Measurements from ENCODE around the gene GUCA2B. TPM values are rescaled to one million over a fixed set of nuclear protein-coding genes. Genes with fewer than 3 reads are reported as not detected.

GUCA2B gene
- total RNA-seq, 1 donor from 2014 or later, result not detected

DNA sequence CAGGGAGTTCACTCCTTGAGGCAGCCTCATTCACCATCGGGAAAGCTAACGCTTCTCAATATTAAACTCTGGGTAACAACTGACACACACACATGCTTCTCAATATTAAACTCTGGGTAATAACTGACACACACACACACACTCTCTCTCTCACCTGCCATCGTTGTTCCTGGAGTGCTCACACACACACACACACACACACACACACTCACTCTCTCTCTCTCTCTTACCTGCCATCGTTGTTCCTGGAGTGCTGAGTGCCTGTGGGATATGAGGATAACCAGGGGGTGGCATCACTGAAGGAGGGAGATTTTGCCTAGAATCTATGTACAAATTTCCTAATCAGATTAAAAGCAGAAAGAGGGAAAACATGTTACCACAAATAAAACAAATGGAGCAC is 28.5 kb downstream of the GUCA2B start:
- Mint-ChIP-seq H3K36me3 (peaks cover 19% of the 10 kb centered on the region), H3K4me3 (no peak overlapping the region), H3K27me3 (ENCODE audit: low read depth) (no peaks in the 10 kb centered on the region), H3K4me1 (peaks cover 40% of the 10 kb centered on the region), H3K9me3 (no peaks in the 10 kb centered on the region), H3K27ac (peak overlapping the region; percentile 13)
- no peak for DNase-seq (ENCODE audit: low spot score in 2 of 2, unreplicated experiment in 2 of 2)
- TF ChIP-seq, protein P1, sequence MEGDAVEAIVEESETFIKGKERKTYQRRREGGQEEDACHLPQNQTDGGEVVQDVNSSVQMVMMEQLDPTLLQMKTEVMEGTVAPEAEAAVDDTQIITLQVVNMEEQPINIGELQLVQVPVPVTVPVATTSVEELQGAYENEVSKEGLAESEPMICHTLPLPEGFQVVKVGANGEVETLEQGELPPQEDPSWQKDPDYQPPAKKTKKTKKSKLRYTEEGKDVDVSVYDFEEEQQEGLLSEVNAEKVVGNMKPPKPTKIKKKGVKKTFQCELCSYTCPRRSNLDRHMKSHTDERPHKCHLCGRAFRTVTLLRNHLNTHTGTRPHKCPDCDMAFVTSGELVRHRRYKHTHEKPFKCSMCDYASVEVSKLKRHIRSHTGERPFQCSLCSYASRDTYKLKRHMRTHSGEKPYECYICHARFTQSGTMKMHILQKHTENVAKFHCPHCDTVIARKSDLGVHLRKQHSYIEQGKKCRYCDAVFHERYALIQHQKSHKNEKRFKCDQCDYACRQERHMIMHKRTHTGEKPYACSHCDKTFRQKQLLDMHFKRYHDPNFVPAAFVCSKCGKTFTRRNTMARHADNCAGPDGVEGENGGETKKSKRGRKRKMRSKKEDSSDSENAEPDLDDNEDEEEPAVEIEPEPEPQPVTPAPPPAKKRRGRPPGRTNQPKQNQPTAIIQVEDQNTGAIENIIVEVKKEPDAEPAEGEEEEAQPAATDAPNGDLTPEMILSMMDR (IDR thresholded peaks at IDR 0.05; ENCODE audit: unreplicated experiment), result no peak

DNA sequence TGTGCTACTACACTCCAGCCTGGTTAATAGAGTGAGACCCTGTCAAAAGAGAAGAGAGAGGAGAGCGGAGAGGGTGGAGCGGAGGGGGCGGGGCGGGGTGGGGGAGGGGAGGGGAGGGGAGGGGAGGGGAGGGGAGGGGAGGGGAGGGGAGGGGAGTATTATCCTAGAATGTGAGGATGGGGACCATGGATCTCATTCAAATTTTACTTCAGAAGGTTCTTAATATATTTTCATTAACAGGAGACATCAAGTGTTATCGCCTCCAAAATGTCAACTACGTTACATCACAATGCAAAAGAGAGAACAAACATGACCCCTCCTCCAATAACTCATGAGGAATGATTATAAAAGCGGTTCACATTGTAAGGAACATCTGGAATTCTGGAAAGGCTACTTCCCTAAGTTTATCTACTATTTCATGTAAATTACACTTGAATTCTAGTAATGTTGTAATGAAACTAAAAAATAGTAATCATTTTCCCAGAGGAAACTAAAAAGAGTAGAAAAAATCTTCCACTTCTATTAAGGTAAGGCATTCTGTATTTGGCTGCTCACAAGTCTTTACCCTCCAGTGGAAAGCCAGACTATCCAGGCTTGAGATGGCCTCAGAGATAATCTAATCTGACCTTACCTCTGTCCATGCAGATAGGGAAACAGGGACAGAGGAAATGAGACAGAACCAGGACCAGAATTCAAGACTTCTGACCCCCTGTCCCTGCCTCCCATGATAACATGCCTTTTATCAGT is 30.2 kb downstream of the GUCA2B start:
- Mint-ChIP-seq H3K4me1 (peaks cover 24% of the 10 kb centered on the region), H3K27me3 (ENCODE audit: low read depth) (no peaks in the 10 kb centered on the region), H3K9me3 (no peaks in the 10 kb centered on the region), H3K36me3 (peaks cover 28% of the 10 kb centered on the region), H3K27ac (no peak overlapping the region), H3K4me3 (no peak overlapping the region)
- TF ChIP-seq, protein P1 (IDR thresholded peaks at IDR 0.05; ENCODE audit: unreplicated experiment), result no peak
- no peak for DNase-seq (ENCODE audit: low spot score in 2 of 2, unreplicated experiment in 2 of 2)

DNA sequence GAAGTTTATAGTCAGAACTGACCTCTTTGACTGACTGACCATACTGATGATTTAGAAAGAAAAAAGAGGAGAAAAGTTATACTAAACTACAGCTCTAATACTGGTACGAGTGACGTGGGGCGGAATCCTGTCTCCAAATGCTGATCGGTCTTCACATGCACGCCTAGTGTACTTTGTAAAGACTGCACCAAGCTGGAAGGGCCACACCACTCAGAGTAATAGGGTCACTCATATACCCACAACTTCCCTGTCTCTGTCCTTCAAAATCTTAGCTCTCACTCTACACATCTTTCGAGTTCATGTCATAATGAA is 30.7 kb downstream of the GUCA2B start:
- H3K27ac Mint-ChIP-seq, result no peak overlapping the region
- no peaks in the 10 kb centered on the region for H3K9me3 Mint-ChIP-seq
- H3K4me1 Mint-ChIP-seq, result peaks cover 20% of the 10 kb centered on the region
- H3K4me3 Mint-ChIP-seq, result no peak overlapping the region
- no peak for DNase-seq (ENCODE audit: low spot score in 2 of 2, unreplicated experiment in 2 of 2)
- no peaks in the 10 kb centered on the region for H3K27me3 Mint-ChIP-seq (ENCODE audit: low read depth)
- peaks cover 31% of the 10 kb centered on the region for H3K36me3 Mint-ChIP-seq
- TF ChIP-seq, protein P1 (IDR thresholded peaks at IDR 0.05; ENCODE audit: unreplicated experiment), result no peak

DNA sequence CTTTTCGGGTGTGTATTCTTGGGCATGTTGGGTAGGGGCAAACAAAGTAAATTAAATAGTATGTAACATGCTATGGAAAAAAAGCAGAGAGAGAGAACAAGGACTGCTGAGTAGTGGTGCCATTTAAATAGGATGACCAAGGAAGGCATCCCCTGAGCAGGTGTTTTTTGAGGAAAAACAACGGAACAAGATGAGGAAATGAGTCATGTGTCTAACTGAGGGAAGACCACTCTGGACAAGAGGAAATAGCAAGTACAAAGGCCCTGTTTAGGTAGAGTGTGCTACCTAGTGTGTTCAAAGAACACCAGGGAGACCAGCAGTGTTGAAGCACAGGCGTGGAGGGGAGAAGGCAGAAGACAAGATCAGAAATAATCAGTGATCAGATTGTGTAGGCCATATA is 31.4 kb downstream of the GUCA2B start:
- no peak for DNase-seq (ENCODE audit: low spot score in 2 of 2, unreplicated experiment in 2 of 2)
- TF ChIP-seq, protein P1 (IDR thresholded peaks at IDR 0.05; ENCODE audit: unreplicated experiment), result no peak
- Mint-ChIP-seq H3K36me3 (peaks cover 36% of the 10 kb centered on the region), H3K9me3 (no peaks in the 10 kb centered on the region), H3K27ac (no peak overlapping the region), H3K4me1 (peaks cover 14% of the 10 kb centered on the region), H3K27me3 (ENCODE audit: low read depth) (no peaks in the 10 kb centered on the region), H3K4me3 (no peak overlapping the region)

DNA sequence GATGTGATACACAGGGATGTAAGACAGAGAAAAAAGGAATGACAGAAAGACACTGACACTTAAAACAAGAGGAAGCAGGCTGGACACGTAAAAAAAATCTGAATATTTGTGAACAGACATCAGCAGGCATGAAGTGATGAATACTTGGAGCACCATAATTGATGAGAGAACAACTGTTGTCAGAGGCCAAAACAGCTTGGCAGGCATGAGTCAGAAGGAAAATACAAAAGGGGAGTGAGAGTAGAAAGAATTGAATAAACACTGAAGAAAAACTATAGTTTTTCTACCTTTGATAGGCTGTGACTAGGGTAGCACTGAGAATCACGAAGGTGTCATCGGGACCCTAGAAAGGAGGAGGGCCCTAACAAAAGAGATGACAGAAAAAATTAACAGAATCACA is 32.9 kb downstream of the GUCA2B start:
- H3K4me1 Mint-ChIP-seq, result peaks cover 9% of the 10 kb centered on the region
- peaks cover 47% of the 10 kb centered on the region for H3K36me3 Mint-ChIP-seq
- DNase-seq (ENCODE audit: low spot score in 2 of 2, unreplicated experiment in 2 of 2), result no peak

More for the DNA sequence above, 32.9 kb downstream of the GUCA2B start:
- no peak overlapping the region for H3K4me3 Mint-ChIP-seq
- H3K9me3 Mint-ChIP-seq, result no peaks in the 10 kb centered on the region
- TF ChIP-seq, protein P1 (IDR thresholded peaks at IDR 0.05; ENCODE audit: unreplicated experiment), result no peak
- peak overlapping the region; percentile 11 for H3K27ac Mint-ChIP-seq
- no peaks in the 10 kb centered on the region for H3K27me3 Mint-ChIP-seq (ENCODE audit: low read depth)
